ENCODE results near the gene SFI1. TPM values are rescaled to one million over a fixed set of nuclear protein-coding genes. Genes with fewer than 3 reads are reported as not detected.

Gene SFI1
- total and polyA plus RNA-seq, 2 of the 8 experiments (the other 6 are each of a cell fraction or from before 2014, with no cell fraction given) = 10.4 to 30.1 TPM

DNA sequence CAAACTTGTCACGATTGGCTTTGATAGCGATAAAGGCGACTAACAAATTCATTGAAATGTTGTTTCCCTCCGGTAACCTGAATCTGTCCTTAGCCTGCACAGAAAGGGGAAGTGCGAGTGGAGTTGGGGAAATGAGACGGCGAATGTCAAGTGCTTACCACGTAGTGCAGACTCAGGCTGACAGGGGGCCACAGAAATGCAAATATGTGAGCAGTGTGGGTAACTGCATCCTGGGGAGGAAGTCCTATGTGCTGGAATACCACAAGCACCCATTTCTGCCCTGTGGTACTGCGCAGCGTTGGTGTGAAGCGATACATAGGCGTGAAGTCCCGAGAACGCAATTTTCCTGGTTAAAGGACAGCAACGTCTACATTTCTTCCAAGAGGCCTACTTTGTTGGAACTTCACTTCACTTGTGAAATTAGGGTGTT is 5.8 kb upstream of the SFI1 start:
- 0 out of 2 replicates have a peak overlapping the region, but pooled peaks have one; percentile 64 for H2AFZ ChIP-seq (ENCODE audit: low read length)
- 12% methylated on average over 15 of the region's 15 CpGs; no CpG with 5 or more reads in 1 of the 2 experiments for WGBS, 2 experiments (ENCODE audit: extremely low coverage in 1 of 2, insufficient coverage in 1 of 2, insufficient read length in 1 of 2, insufficient replicate concordance in 2 of 2, low coverage in 1 of 2, low lambda C conversion rate in 2 of 2, missing lambda C conversion rate in 1 of 2)

More for the DNA sequence above, 5.8 kb upstream of the SFI1 start:
- no peak overlapping the region for H3K56ac ChIP-seq (replicated peaks; ENCODE audit: insufficient read length, low read depth, low read length)
- H3K79me2 ChIP-seq (ENCODE audit: control insufficient read depth in 1 of 2, insufficient read depth in 2 of 2, low read length in 2 of 2) = peaks cover 0 to 9% of the 10 kb centered on the region in 2 experiments; a peak in 1 of 4 replicates
- peak overlapping the region; percentile 90; the same call in 1 of the 2 replicates for H3K18ac ChIP-seq (ENCODE audit: extremely low read depth, low read length)
- H3K23me2 ChIP-seq (ENCODE audit: low read depth, low read length) = peaks cover 7% of the 10 kb centered on the region; the same call in 1 of the 2 replicates
- CTCF ChIA-PET (ENCODE audit: partially characterized antibody) = interaction anchor here (1.3 kb wide), 2 partner anchors 22 to 39 kb away, joined by 3 to 4 read pairs; no protein-coding TSS in a partner anchor
- FAIRE-seq (no peak), DNase-seq (ENCODE audit: low read depth in 1 of 2, low spot score in 2 of 2) (peak in 1 of 2 experiments; percentile 50)
- H4K91ac ChIP-seq (replicated peaks; ENCODE audit: insufficient read length, low read length) = peak overlapping the region; percentile 44
- H3K9ac ChIP-seq (replicated peaks in 1 of 4; ENCODE audit: extremely low read depth in 1 of 4, low read depth in 3 of 4, low read length in 3 of 4) = peak overlapping the region in 2 of 4 experiments; percentile 75 to 77; a peak in 1 of 7 replicates
- peaks cover 0 to 5% (median 2%) of the 10 kb centered on the region in 4 experiments; a peak in 1 of 7 replicates for H3K27me3 ChIP-seq (replicated peaks in 1 of 4; ENCODE audit: control insufficient read depth in 3 of 4, extremely low read depth in 1 of 4, insufficient read depth in 3 of 4, low read length in 3 of 4)
- H2BK15ac ChIP-seq (ENCODE audit: low read length) = no peak overlapping the region; the same call in 1 of the 2 replicates
- H2BK5ac ChIP-seq (ENCODE audit: low read depth, low read length) = peak overlapping the region; percentile 93; the same call in 1 of the 2 replicates
- H3K14ac ChIP-seq (ENCODE audit: insufficient read length) = no peak overlapping the region
- no peak overlapping the region; the same call in 1 of the 2 replicates for H2AK5ac ChIP-seq (ENCODE audit: low read depth, low read length)
- H3K4ac ChIP-seq (replicated peaks; ENCODE audit: insufficient read length, low read depth, low read length) = no peak overlapping the region
- H3K23ac ChIP-seq (ENCODE audit: insufficient read length) = no peak overlapping the region
- no peak overlapping the region for H2BK120ac ChIP-seq (replicated peaks; ENCODE audit: low read depth, low read length)
- no peaks in the 10 kb centered on the region for H3K79me1 ChIP-seq (ENCODE audit: low read depth, low read length)
- TF ChIP-seq SIN3A (conservative IDR thresholded peaks at IDR 0.05 in 1 of 2, IDR thresholded peaks at IDR 0.05 in 1 of 2; ENCODE audit: low read depth in 1 of 2, low read length in 2 of 2) = peak in 1 of 2 experiments; percentile 67; a peak in 2 of 4 replicates
- TF ChIP-seq CTBP2 (IDR thresholded peaks at IDR 0.05; ENCODE audit: borderline replicate concordance, insufficient read depth, insufficient read length, low read length) = no peak
- no peak overlapping the region for H4K5ac ChIP-seq (ENCODE audit: insufficient read length, low read depth, low read length)
- H4K8ac ChIP-seq (ENCODE audit: extremely low read depth, insufficient read depth, low read length) = no peak overlapping the region
- H3K36me3 ChIP-seq (ENCODE audit: control insufficient read depth in 2 of 4, insufficient read depth in 4 of 4, low read length in 3 of 4) = peaks cover 0 to 10% (median 0%) of the 10 kb centered on the region in 4 experiments; a peak in 1 of 8 replicates
- H3K4me3 ChIP-seq (ENCODE audit: extremely low read depth in 1 of 4, insufficient read depth in 2 of 4, low read depth in 3 of 4, low read length in 4 of 4) = peak overlapping the region; percentile 77 to 92 (median 80)
- peak overlapping the region; percentile 7 for H2BK12ac ChIP-seq (ENCODE audit: low read depth, low read length)
- peak overlapping the region; percentile 92 to 94 for H3K4me2 ChIP-seq (ENCODE audit: insufficient read depth in 1 of 2, low read depth in 2 of 2, low read length in 2 of 2)
- peaks cover 1 to 11% (median 11%) of the 10 kb centered on the region in 4 experiments; a peak in 4 of 7 replicates for H3K4me1 ChIP-seq (replicated peaks in 1 of 4; ENCODE audit: control insufficient read depth in 3 of 4, insufficient read depth in 4 of 4, low read length in 3 of 4)
- no peaks in the 10 kb centered on the region for H3K9me3 ChIP-seq (ENCODE audit: insufficient read depth in 2 of 2, low read depth in 1 of 2, low read length in 1 of 2)
- H4K20me1 ChIP-seq (replicated peaks in 1 of 2; ENCODE audit: control insufficient read depth in 1 of 2, insufficient read depth in 2 of 2, low read length in 2 of 2) = no peaks in the 10 kb centered on the region
- POLR2A ChIA-PET (ENCODE audit: partially characterized antibody) = no interaction called here
- no peak overlapping the region for H2BK20ac ChIP-seq (ENCODE audit: low read length)
- H3K27ac ChIP-seq (ENCODE audit: low read depth, low read length) = no peak overlapping the region; the same call in 1 of the 2 replicates
